Activated CD4-positive, alpha-beta T cell treated with anti-CD3 and anti-CD28 coated beads, Interleukin-2, amount 10 ng/mL, durations not matched to agents 7 days and 5 days (primary cell): ENCODE results near the gene SEPTIN8. TPM values are rescaled to one million over a fixed set of nuclear protein-coding genes. Genes with fewer than 3 reads are reported as not detected.

Experiments used
- CTCF ChIA-PET: fragments of 350-600 bp; sonication (Branson Sonifier 250); formaldehyde crosslinking; loops from one replicate; lab custom pipeline; 2021; ENCODE audit warnings: antibody characterized with exemption; lab: Charles Lee
- POLR2A ChIA-PET: fragments of 350-600 bp; sonication (Branson Sonifier 250); formaldehyde crosslinking; loops from one replicate; lab custom pipeline; 2021; ENCODE audit warnings: antibody characterized with exemption; lab: Charles Lee
- DNase-seq: peaks from one replicate; pipeline ENCODE4 v3.0.0-alpha.2; 2020
- H3K27ac Mint-ChIP-seq: one replicate; pipeline ENCODE4 v1.8.0; 2021; ENCODE audit warnings: mild to moderate bottlenecking, moderate library complexity, mixed read lengths
- H3K27me3 Mint-ChIP-seq: one replicate; pipeline ENCODE4 v1.8.0; 2021; ENCODE audit warnings: mixed read lengths
- H3K36me3 Mint-ChIP-seq: one replicate; pipeline ENCODE4 v1.8.0; 2021; ENCODE audit warnings: low read depth, mixed read lengths
- H3K4me1 Mint-ChIP-seq: one replicate; pipeline ENCODE4 v1.8.0; 2021; ENCODE audit warnings: mixed read lengths
- H3K4me3 Mint-ChIP-seq: one replicate; pipeline ENCODE4 v1.8.0; 2021; ENCODE audit warnings: mild to moderate bottlenecking, moderate library complexity, mixed read lengths
- H3K9me3 Mint-ChIP-seq: one replicate; pipeline ENCODE4 v1.8.0; 2021; ENCODE audit warnings: mixed read lengths
- total RNA-seq, 2 experiments: library from RNA; stranded (reverse); gene quantifications; one replicate each; pipeline ENCODE4 v1.2.3, GENCODE V29; 2021

The SEPTIN8 gene
- total RNA-seq, 2 experiments from 2014 or later: 20.5 to 21.6 TPM

DNA sequence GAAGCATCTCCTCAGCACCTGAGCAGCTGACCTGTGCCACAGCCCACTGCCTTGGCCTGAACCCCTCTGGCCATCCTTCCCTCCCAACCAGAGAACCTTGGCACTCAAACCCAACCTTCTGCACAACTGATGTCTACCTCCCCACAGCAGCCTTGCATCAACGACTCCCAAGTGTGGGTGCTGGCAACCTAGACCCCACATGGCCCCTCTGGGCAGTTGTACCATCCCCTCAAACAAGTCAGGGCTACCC lies 10.3 kb downstream of the SEPTIN8 start:
- no peak for DNase-seq
- Mint-ChIP-seq H3K36me3 (no peaks in the 10 kb centered on the region), H3K27ac (no peak overlapping the region), H3K4me3 (no peak overlapping the region), H3K9me3 (no peaks in the 10 kb centered on the region), H3K27me3 (no peaks in the 10 kb centered on the region), H3K4me1 (no peaks in the 10 kb centered on the region)
- ChIA-PET POLR2A (interaction anchor here (0.6 kb wide), 1 partner anchor 12 kb away, joined by 3 read pairs; no protein-coding TSS in a partner anchor), CTCF (interaction anchor here (0.9 to 3.0 kb wide), 4 partner anchors 10 to 47 kb away, joined by 3 to 13 read pairs (median 4); partner anchors contain the start of genes SEPTIN8 and SOWAHA)

DNA sequence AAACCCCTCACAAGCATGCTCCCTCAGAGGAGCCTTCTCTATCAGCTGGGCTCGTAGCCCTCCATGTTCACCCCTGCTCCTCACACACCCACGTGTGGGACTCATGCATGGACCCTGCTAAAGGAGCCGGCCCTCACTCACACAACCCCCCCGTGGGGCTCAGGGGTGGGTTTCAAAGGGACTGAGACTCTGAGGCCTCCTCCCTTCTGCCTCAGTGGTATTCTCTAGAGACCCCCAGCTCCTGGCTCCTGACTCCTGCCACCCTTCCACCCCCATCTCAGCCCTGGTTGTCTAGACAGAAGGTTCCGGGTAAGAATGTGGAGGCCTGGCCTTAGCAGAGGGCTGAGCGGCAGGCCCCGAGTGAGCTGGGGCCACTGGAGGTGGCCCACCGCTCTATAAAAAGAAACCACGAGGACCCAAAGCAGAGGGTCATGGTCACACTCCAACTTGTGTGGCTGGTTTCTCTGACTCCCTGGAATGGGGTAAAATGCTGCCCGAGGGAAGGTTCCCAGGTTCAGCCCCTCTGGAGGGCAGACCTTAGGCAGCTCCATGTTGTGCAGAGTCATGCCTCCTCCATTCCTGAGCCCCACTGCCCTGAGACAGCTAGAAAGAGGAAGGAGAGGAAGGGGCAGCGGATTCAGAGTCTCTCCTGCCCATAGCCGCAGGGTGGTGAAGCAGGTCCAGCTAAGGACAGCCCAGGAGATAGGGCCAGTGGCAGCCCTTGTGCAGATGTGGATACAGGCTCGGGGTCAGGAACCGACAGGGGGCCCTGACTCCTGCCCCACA lies 10.8 kb downstream of the SEPTIN8 start:
- no peak for DNase-seq
- H3K4me3 Mint-ChIP-seq: no peak overlapping the region
- H3K27ac Mint-ChIP-seq: no peak overlapping the region
- H3K36me3 Mint-ChIP-seq: no peaks in the 10 kb centered on the region
- POLR2A ChIA-PET: interaction anchor here (0.6 kb wide), 1 partner anchor 11 kb away, joined by 3 read pairs; no protein-coding TSS in a partner anchor
- H3K27me3 Mint-ChIP-seq: no peaks in the 10 kb centered on the region
- H3K9me3 Mint-ChIP-seq: no peaks in the 10 kb centered on the region
- no peaks in the 10 kb centered on the region for H3K4me1 Mint-ChIP-seq
- CTCF ChIA-PET: interaction anchor here (1.0 to 3.0 kb wide), 4 partner anchors 11 to 54 kb away, joined by 3 to 13 read pairs (median 4); partner anchors contain the start of gene SEPTIN8

DNA sequence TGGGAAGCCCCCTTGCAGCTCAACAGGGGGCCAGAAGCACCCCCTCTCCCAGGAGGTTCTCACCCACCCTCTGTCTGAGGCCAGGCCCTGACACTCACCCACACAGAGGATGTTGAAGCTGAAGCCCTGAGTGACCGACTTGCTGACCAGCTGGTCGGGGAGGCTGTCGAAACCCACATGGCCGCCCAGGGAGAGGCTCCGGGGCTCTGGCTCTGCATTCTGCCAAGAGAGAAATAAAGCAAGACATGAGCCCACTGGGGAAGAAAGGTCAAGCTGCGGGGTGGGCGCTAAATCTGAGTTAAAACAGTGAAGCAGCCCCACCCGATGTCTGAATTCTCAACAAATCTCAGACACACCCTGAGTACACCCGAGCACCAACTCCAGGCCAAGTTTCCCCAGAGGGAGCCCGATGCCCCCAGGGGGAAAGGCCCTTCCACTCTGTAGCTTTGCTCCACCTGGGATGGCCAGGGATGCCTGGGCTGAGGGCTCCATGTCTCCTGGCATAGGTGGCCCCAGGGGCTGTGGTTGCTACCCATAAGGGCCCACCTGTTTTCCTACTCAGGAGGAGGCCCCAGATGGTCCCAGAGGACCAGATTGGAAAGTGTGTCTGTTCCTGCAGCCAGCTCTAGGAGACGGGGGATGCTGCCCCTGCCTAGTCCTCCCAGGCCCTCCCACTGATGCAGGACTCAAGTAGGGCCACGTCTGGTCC lies 11.6 kb downstream of the SEPTIN8 start:
- Mint-ChIP-seq H3K9me3 (no peaks in the 10 kb centered on the region), H3K27me3 (no peaks in the 10 kb centered on the region), H3K4me3 (no peak overlapping the region), H3K36me3 (no peaks in the 10 kb centered on the region), H3K4me1 (no peaks in the 10 kb centered on the region), H3K27ac (no peak overlapping the region)
- CTCF ChIA-PET: interaction anchor here (0.7 to 3.0 kb wide), 5 partner anchors 11 to 54 kb away, joined by 3 to 13 read pairs (median 4); partner anchors contain the start of genes CCNI2 and SEPTIN8
- no peak for DNase-seq
- POLR2A ChIA-PET: no interaction called here

DNA sequence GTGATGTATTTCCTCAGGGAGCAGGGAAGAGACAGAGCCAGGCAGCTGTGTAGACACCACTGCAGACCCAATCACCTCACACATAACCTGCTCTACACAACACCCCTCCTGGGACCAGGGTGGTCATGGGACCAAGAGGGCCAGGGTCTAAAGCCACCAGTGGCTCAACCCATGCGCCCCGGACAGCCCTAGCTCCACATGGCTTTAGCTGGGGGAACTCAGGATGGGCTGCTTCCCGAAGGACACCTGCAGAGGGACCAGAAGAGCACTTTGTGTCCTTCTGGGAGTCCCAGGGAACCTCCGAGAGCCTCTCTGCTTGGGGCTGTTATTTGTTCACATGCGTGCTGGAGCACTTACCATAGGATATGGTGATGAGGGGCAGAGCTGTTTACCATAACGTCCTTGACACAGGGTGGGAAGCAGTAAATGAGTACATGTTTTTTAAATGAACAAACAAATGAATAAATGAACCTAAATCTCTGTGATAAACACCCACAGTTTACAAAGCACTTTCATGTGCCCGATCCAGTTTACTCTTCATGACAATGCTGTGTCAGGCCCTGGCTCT lies 12.3 kb downstream of the SEPTIN8 start:
- H3K9me3 Mint-ChIP-seq: no peaks in the 10 kb centered on the region
- H3K4me1 Mint-ChIP-seq: no peaks in the 10 kb centered on the region
- H3K36me3 Mint-ChIP-seq: no peaks in the 10 kb centered on the region
- no peaks in the 10 kb centered on the region for H3K27me3 Mint-ChIP-seq
- no peak overlapping the region for H3K27ac Mint-ChIP-seq
- no peak overlapping the region for H3K4me3 Mint-ChIP-seq
- POLR2A ChIA-PET: no interaction called here
- no peak for DNase-seq
- CTCF ChIA-PET: interaction anchor here (1.5 to 2.1 kb wide), 2 partner anchors 10 to 27 kb away, joined by 4 to 5 read pairs; no protein-coding TSS in a partner anchor

DNA sequence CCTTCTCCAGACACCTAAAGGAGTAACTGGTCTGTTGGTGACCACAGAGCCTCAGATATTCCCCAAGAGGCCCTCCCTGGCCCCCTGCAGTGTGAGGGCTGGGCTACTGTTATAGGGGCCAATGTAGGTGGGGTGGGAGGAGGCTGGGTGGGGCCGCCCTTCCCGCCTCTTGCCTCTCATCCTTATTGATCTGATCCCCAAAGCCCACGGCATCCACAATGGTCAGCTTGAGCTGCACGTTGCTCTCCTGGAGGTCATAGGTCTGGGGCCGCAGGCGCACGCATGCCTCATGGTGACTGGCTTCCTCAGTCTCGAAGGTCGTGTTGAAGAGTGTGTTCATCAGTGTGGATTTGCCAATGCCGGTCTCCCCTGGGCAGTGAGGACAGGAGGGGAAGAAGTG lies 13.0 kb downstream of the SEPTIN8 start:
- Mint-ChIP-seq H3K4me1 (no peaks in the 10 kb centered on the region), H3K9me3 (no peaks in the 10 kb centered on the region), H3K27ac (no peak overlapping the region), H3K27me3 (no peaks in the 10 kb centered on the region), H3K4me3 (no peak overlapping the region), H3K36me3 (no peaks in the 10 kb centered on the region)
- no peak for DNase-seq
- ChIA-PET CTCF (interaction anchor here (1.0 to 1.5 kb wide), 4 partner anchors 9 to 28 kb away, joined by 3 to 4 read pairs (median 3); no protein-coding TSS in a partner anchor), POLR2A (no interaction called here)

DNA sequence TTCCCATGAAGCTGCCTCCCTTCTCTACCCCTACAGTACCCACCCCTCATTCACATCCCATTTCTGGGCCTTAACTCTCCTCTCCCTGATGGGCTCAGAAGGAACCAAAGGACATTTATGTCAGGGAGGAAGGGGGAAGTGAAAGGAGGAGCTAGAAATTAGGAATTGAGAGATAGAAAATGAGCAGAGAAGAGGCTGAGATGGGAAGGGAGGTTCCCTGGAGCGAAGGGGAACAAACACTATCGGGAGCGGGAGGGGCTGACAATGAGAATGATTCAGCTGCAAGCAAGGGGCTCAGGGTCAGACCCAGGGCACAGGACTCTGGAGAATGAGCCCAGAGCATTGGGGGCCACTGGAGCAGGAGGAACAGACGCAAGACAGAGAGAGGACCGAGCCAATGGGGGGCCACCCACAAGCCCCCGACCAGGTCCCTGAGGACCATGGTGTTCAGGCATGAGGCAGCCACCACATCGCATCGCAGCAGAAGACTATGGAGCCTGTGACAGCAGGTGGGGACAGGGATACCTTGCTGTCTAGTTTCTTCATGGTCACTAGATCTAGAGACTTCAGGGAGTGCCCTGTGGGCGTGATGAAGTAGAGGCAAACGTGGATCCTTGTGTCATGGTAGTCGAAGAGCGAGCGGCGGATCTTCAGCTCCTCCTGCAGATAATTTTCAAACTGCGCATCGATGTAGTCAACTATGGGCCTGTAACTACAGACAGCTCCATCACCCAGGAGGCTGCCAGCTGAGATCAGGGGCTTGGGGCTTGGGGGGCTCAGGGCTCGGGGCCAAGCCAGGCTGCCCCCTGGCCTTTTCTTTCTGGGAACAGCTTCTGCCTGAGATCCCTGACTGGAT lies 13.6 kb downstream of the SEPTIN8 start:
- Mint-ChIP-seq H3K4me3 (no peak overlapping the region), H3K4me1 (no peaks in the 10 kb centered on the region), H3K27me3 (no peaks in the 10 kb centered on the region), H3K36me3 (no peaks in the 10 kb centered on the region), H3K9me3 (no peaks in the 10 kb centered on the region), H3K27ac (no peak overlapping the region)
- ChIA-PET POLR2A (interaction anchor here (0.5 kb wide), 1 partner anchor 217 kb away, joined by 3 read pairs; no protein-coding TSS in a partner anchor), CTCF (interaction anchor here (1.0 to 1.7 kb wide), 5 partner anchors 9 to 28 kb away, joined by 3 to 5 read pairs (median 3); partner anchors contain the start of gene KIF3A)
- DNase-seq: no peak

DNA sequence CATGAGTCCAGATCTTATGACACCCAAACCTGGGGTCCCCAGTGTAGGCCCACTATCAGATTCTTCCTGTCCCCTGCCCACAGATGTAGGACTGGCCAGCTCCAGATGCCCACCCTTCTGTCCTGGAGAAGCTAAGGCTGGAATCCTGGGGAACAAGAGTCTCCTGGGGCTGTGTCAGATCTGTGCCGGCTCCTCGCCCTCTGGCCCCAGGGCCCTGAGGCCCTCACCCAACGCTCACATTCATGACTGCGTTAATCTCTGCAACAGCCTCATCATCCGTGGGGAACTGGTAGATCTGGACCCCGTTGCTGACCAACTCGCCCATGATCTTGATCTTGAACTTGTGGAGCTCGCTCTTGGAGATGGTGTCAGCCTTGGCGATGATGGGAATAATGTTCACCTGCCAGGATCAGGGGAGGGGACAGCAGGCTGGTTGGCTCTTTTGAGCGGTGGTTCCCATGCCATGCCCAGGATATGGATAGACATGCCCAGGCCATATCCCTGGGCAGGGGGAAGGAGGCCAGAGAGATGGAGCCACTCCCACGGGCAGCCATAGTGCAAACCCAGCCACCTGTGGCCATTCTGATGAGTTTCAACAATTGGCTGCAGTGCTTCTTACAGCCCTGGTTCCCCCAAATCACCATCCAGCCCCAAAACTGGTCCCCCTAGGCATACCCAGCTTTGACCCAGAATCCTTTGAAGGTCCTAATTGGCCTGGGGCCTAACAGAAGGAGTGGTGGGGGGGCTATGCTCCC lies 14.6 kb downstream of the SEPTIN8 start:
- Mint-ChIP-seq H3K9me3 (no peaks in the 10 kb centered on the region), H3K27me3 (no peaks in the 10 kb centered on the region), H3K4me3 (no peak overlapping the region), H3K27ac (no peak overlapping the region), H3K4me1 (no peaks in the 10 kb centered on the region), H3K36me3 (no peaks in the 10 kb centered on the region)
- POLR2A ChIA-PET: interaction anchor here (0.5 kb wide), 1 partner anchor 216 kb away, joined by 3 read pairs; no protein-coding TSS in a partner anchor
- no peak for DNase-seq
- CTCF ChIA-PET: interaction anchor here (1.2 to 1.7 kb wide), 4 partner anchors 8 to 25 kb away, joined by 3 to 5 read pairs (median 3); partner anchors contain the start of gene KIF3A

DNA sequence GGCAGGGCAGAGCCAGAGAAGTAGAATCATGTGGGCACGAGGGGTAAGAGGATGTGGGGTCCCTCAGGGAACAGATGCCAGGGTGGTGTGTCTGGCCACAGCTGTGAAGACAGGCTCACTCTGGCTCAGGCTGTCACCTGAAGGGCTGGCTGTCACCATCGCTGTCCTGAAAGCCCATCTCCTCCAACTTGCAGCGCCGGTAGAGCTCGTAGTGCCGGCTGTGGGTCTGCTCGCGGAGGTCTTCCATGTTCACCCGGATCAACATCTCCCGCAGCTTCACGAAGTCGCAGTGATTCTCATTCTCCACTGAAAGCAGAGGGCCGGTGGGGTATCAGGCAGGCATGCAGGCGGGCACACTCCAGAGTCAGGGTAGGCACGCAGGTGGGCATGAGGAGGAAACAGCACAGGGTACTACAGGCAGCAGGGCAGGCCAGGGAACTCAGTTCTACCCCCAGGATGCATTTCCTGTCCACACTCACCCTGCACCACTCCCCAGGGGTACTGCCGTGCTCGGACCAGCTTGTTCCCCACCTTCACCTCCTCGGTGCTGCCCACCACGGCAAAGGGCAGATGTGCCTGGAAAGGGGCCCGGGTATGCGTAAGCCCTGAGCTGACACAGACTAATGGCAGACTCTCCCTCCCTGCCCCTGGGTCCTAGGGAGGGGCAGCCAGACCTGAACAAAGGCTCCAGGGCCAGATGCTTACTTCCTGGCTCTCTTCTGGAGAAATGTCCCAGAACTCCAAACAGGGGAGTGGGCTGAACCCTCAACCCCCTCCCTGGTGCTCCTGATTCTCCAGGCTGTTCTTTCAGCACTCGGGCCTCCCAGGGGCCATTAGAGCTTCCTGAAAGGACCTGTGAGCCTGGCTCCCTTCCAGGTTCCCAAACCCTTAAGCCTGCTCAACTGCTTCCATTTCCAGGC lies 15.5 kb downstream of the SEPTIN8 start:
- Mint-ChIP-seq H3K36me3 (no peaks in the 10 kb centered on the region), H3K27me3 (no peaks in the 10 kb centered on the region), H3K4me3 (no peak overlapping the region), H3K9me3 (no peaks in the 10 kb centered on the region), H3K4me1 (no peaks in the 10 kb centered on the region), H3K27ac (no peak overlapping the region)
- ChIA-PET CTCF (interaction anchor here (0.5 to 1.7 kb wide), 4 partner anchors 16 to 223 kb away, joined by 3 to 5 read pairs (median 3); partner anchors contain the start of genes KIF3A and SEPTIN8), POLR2A (interaction anchor here (0.6 kb wide), 1 partner anchor 1068 kb away, joined by 4 read pairs; no protein-coding TSS in a partner anchor)
- no peak for DNase-seq

DNA sequence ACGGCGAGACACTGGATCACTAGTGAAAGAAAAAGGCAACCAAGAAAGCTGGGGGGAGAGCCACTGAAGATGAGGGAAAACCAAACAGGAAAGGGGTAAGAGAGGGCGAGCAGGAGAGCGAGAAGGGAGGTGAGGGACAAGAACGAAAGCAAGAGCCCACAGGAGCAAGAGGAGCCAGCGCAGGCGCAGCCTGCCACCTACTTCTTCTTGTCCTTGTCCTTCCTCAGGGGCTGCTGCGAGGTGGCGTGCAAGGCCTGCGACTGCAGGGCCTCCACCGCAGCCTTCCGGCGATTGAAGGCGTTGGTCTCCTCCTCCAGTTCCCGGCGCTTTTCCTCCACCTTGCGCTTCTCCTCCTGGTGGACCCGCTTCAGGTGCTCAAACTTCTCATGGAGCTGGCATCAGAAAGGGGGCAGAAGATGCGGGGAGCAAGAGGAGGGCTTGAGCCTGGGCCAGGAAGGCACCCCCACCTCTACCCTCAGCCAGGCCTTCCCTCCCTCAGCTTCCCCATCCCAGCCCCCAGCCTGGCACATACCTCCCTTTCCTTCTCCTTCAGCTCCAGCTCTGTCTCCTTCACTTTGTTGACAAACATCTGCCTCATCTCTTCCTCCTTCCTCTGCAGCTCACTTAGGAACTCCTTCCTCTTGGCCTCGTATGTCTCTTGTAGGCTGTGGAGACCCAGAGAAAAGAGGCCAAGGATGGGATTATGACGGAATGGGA lies 16.3 kb downstream of the SEPTIN8 start:
- Mint-ChIP-seq H3K27me3 (no peaks in the 10 kb centered on the region), H3K4me1 (no peaks in the 10 kb centered on the region), H3K27ac (no peak overlapping the region), H3K36me3 (no peaks in the 10 kb centered on the region), H3K4me3 (no peak overlapping the region), H3K9me3 (no peaks in the 10 kb centered on the region)
- DNase-seq: no peak
- CTCF ChIA-PET: interaction anchor here (0.6 to 1.6 kb wide), 3 partner anchors 17 to 296 kb away, joined by 3 read pairs; partner anchors contain the start of gene SEPTIN8
- POLR2A ChIA-PET: interaction anchor here (0.6 kb wide), 1 partner anchor 1067 kb away, joined by 4 read pairs; no protein-coding TSS in a partner anchor

DNA sequence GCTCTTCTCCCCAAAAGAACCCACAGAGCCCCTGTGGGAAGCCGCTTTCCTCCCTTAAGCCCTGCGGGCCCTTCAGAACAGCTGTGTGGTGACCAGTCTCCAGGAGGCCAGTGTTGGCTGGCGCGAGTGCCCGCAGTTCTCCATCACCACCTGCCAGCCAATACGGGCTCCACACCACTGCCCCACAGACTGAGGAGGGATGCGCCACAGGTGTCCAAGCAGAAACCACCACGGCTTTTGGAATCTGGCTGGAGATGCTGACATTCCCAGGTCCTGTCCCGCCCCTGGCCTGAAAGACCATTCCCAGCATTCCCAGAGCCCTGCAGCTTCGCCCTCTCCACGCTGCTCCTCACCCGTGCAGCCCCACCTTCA lies 17.0 kb downstream of the SEPTIN8 start:
- Mint-ChIP-seq H3K27ac (no peak overlapping the region), H3K36me3 (no peaks in the 10 kb centered on the region), H3K4me1 (peaks cover 4% of the 10 kb centered on the region), H3K27me3 (no peaks in the 10 kb centered on the region), H3K9me3 (no peaks in the 10 kb centered on the region), H3K4me3 (no peak overlapping the region)
- POLR2A ChIA-PET: no interaction called here
- no peak for DNase-seq
- CTCF ChIA-PET: interaction anchor here (0.8 to 1.6 kb wide), 2 partner anchors 16 to 18 kb away, joined by 3 read pairs; partner anchors contain the start of gene SEPTIN8
